HG03460 (cell line): ENCODE data around the gene TSFM.

ENCODE experiments used
- ATAC-seq: cut with Tn5 transposase; IDR thresholded peaks from one replicate; pipeline ENCODE4 v1.9.1; 2021; ENCODE audit not compliant: unreplicated experiment

The TSFM gene

DNA sequence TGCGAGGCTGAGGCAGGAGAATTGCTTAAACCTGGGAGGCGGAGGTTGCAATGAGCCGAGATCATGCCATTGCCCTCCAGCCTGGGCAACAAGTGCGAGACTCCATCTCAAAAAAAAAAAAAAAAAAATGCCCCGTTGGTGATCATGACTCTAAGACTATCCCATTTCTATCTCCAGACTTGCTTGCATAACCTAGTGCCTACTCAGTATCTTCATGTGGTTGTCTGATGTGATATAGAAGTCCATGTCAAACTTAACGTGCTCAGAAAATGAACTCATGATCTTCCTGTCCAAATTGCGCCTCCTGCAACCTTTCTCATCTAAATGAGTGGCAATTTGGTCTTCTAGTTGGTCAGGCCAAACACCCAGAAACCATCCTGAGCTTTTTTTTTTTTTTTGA lies 4.7 kb upstream of the TSFM start:
- ATAC-seq = no peak

DNA sequence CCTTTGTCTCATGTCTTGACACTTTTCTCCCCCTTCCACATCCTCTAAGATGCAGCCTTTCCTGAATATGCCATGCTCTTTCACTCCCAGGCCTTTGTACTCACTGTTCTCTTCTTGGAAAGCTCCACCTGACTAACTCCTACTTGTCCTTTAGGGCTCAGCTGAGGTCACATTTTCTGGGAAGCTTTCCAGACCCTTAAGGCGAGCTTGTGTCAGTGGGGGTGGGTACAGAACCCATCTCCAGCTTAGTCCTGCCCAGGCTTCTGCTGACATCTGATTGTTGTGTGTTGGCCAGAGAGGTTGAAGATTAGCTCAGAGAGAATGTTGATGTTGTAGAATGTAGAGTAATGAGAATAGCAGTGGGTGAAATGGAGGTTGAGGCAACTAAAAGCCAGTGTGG lies 2.9 kb upstream of the TSFM start:
- ATAC-seq = no peak

DNA sequence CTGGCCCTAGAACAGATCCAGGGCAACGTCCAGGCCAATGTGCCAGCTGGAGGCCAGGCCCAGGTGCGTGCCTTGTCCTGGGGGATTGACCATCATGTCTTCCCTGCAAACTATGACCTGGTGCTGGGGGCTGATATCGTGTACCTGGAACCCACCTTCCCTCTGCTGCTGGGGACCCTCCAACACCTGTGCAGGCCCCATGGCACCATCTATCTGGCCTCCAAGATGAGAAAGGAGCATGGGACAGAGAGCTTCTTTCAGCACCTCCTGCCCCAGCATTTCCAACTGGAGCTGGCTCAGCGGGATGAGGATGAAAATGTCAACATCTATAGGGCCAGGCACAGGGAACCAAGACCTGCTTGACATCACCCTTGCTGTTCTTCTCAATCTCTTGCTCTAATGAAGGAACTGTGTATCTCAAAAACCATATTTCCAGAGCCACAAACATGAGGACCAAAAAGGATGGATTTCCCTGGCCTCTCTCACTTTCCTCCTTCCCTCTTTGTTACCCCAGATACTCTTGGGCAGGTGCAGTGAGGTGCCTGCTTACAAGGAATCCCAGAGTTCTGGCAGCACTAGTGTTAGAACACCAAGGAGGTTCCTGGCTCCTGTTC lies 2.2 kb upstream of the TSFM start:
- no peak for ATAC-seq

DNA sequence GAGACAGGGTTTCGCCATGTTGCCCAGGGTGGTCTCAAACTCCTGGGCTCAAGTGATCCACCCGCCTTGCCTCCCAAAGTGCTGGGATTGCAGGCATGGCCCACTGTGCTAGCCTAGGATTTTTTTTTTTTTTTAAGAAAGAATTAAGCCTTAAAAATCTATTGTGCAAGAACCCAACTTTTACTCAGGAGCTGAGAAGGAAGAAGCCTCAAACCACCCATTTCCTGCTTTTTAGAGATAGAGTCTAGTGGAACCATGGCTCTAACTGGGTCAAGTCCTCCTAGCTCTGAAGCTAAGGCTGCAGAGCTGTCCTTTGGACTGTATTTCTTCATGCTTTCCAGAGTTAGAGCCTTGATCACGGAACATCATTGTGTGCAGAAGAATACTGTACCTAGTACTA lies 1.3 kb upstream of the TSFM start:
- ATAC-seq = no peak

DNA sequence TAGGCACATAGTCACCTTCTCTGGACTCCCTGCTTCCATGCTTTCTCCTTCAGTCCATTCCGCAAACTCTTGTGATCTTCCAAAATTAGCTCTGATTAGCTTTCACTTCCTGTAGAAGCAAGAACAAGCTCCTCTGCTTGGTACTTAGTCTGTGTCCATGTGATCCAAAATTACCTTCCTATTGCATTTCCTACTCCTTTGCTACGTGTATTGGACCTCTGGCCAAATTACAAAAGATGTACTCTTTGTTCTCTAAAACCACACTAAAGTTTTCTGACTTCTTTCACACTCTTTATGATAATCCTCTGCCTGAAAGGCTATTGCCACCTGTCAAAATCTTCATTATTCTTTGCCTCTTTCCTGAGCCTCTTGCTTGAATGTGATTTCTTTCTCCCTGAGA lies 786 bp upstream of the TSFM start:
- ATAC-seq = no peak

DNA sequence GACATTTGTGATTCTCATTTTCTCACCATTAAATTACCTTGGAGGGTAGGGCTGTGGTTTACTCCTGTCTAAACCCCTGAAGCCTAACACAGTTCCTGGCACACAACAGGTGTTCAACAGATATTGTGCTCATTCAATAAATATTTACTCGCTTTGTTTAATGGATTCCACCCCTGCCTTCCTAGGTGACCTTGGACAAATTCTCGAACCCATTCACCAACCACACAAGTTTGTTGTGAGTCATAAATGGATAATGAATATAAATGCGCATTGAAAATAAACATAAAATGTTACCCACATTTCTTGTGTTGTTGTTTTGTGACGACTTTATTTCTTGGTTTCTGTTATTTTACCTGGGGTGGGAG lies 362 bp upstream of the TSFM start:
- no peak for ATAC-seq

DNA sequence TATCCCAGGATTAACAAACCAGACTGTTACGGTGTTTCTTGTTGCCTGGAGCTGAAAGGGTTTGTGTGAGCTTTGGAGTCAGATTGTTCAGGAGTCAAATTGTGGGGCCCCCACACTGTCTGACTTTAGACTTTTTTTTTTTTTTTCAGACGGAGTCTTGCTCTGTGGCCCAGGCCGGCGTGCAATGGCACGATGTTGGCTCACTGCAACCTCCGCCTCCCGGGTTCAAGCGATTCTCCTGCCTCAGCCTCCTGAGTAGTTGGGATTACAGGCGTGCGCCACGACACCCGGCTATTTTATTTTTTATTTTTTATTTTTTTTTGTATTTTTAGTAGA lies 847 bp downstream of the TSFM start:
- no peak for ATAC-seq

DNA sequence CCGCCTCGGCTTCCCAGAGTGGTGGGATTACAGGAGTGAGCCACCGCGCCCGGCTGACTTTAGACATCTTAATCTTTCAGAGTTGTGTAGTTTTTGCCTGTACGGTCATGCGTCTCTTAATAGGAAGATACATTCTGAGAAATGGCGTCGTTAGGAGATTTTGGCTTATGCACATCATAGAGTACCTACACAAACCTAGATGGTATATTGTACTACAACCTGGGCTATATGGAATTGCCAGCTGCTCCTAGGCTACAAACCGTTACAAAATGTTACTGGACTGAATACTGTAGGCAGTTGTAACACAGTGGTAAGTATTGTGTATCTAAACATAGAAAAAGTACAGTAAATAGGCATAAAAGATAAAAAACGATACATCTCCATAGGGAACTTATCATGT lies 1.3 kb downstream of the TSFM start:
- no peak for ATAC-seq

DNA sequence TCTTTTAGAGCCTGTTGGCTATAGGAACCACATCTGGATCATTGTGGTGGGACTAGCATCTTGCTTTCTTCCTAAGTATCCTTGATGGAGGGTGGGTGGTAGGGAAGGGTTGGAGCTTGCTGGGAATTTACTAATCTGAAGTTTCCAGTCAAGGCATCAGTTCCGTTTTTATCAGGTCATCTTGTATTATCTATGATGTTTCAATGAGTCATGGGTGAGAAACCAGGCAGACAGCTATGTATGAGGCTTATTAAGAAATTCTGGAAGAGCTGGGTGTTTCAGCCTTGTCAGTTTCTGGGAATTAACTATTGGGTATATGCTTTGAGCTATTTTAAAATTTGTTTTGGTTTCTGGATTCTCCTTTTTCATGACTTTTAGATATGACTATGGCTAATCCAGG lies 11.3 kb downstream of the TSFM start:
- ATAC-seq = no peak

DNA sequence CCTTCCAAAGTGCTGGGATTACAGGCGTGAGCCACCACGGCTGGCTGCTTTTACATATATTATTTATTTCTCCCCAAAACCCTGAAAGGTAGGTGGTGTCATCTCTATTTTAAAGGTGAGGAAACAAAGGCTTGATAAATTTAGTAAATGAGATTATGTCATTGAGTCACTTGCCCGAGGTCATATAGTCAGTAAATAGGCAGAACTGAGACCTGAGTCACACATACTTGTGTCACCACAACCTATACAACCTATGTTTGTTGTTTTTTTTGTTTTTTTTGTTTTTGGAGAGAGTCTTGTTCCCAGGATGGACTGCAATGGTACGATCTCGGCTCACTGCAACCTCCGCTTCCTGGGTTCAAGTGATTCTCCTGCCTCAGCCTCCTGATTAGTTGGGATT lies 12.8 kb downstream of the TSFM start:
- no peak for ATAC-seq

DNA sequence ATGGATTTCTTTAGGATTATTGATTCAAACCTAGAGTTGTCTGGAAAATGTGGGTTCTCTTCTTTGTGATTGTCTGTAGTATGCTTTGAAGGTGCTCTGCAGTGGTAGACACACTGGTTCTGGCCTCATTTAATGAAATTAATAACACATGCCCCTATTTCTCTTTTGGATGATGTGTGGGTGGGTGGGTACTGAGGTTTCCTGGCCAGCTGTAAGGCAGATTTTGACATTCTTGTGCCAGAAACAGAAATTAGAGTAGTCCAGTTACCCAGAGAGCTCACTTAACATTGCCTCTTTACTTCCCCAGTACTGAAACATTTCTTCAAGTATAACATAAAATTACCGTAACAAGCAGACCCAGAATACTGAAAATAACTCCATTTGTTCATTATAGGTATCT lies 14.4 kb downstream of the TSFM start:
- ATAC-seq = no peak

DNA sequence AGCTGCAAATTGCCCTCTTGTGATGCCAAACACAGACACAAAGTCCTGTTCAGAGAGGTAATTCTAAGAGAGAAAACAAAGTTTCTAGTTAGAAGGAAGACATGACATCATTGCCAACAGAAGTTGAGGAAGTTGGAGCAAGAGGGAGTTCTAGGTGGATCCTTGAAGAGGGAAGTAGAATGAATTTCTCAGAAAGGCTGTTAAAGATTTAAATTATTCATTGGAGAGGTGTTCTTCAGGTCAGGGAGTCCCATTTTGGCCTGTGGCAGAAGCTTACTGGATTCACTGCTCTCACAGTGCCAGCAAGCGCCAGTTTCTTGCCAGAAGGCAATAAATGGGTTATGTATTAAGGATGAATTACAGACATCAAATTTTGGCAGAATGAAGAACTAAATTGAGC lies 15.3 kb downstream of the TSFM start:
- no peak for ATAC-seq

DNA sequence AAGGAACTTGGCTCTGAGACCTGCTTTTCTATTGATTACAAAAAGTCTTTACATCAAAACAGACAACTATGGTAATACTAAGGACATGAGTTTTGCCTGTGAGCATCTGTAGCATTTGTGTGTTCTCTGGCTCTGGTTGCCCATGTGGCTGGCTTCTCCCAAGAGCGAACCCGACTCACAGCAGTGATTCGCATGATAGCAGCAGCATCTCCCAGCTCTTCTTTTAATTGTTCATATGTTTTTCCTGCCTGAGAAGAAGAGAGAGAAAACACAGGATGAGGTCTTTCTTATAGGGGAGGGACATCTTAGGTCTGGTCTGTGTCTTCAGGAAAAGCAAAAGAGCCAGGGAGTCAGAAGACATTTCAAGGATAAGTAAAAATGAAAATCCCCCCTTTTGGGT lies 18.4 kb downstream of the TSFM start:
- ATAC-seq = no peak

DNA sequence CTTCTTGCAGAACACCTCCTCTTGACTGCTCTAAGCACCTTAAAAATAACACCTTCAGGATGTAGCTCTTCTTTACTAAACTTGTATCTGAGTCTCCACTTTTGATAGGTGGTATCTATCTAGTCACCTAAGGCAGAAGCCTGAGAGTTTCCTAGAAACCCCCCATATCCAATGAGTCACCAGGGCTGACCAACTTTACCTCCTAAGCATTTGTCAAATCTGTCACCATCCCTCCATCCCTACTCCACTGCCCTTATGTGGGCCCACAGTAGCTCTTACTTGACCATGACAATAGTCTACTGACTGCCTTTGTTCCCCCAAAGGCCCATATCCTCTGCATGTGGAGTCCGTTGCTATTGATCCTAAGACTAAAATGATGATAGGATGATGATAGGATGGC lies 20.0 kb downstream of the TSFM start:
- ATAC-seq = no peak

DNA sequence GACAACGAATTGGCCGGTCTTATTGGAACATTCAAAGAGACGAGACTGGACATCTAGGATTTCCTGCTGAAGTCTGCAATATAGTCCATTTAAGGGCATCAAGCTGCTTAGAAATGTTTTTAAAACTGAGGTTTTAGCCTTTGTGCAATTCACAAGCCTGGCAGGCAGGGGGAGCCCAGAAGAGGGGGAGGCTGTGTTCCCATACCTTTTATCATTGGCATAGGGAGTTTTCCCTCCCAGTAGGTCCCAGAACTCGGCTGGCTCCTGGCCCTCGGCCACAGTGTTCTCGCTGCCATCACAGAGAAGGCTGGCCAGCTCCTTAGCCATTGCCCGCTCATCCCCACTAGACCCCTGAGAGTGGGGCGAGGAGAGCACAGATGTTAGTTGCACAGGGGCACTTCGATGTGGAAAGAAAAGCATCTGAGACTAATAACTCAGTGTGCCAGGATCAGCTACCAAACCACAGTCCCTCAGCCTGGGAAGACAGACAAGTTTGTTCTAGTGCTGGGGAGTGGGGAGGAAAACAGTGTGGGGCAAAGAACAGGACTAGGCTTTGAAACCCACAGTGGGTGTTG lies 20.8 kb downstream of the TSFM start:
- ATAC-seq = no peak

DNA sequence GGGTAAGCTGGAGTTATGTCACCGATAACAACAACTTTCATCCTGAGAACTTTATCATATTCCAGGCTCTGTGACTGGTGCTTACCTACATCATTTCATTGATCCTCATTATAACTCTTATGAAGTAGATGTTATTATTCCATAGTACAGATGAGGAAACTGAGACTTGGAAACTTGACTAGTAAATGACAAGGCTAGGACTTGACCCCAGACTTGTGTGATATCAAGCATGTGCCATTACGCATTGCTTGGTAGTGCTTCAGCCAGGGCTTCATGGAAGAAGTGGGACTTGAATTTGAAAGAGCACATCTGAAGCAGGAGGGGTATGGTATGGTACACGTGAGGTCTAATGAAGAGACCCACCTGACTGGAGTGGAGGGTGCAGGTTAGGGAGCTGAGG lies 24.1 kb downstream of the TSFM start:
- ATAC-seq = no peak

DNA sequence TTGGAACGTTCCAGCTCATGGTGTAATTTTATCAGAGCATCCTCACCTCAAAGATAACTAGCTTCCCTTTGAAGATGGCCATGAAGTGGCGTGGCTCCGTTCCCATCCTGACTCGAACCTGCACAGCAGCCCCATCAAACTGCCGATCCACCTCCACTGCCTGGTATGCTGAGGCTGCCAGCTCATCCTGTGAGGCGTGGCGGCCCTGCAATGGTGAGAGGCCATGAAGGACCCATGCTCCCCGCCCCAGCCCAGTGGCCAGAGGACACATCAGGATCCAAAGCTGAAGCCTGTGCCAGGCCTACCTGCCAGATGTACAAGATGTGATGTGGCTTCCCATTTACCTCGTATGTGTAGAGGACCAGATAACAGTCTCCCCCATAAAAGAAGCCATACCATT lies 24.7 kb downstream of the TSFM start:
- no peak for ATAC-seq

DNA sequence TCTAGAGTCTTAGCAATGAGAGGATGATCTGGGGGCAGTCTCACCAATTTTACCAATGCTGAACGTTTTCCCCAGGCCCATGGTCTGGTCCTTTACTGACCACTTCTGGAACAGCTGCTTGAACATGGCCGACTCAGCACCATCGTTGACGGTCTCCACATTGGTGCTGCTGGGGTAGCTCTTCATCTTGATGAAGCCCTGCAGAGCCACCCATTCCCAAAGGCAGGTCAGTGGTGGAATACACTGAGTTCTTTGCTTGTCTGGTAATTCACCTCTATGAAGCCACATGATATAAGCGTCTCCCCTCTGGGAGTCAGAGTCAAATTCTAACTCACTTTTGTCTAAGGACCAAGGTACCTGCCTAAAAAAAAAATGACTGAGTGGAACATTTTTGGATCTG lies 25.8 kb downstream of the TSFM start:
- no peak for ATAC-seq

DNA sequence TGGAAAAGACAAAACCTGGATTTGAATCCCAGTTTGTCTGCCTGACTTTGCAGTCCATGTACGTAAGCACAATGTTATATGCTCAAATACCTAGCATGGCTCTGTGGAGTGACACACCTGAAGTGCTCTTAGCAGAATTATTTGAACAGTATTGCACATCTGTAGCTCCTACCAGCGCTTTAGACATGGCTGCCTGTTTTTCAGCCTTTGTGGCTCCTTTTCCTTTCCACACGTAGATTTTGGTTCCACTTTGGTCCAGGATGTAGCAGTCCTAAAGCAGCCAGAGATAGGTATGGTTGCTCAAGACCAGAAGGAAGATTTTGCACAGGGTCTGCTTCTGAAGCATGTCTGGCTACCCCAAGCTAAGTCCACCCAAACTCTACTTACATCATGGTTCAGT lies 26.8 kb downstream of the TSFM start:
- no peak for ATAC-seq

DNA sequence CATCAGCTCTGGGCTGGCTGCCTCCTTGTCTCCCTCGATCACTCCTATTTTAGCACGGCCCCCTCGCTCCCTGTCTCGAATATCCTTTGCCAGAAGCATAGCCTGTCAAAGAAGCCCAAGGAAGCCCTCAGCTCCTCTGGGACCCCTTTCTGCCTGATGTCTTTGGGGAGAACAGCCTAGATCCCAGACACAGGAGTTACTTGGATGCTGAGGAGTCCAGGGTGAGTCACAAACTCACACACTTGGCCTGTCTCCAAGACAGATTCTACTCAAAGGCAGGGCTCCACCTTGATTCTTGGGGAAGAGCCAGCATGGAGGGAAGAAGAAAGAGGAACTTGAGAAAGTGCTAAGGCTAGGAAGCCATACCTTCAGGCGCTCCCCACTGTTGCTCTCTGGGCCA lies 27.9 kb downstream of the TSFM start:
- no peak for ATAC-seq

DNA sequence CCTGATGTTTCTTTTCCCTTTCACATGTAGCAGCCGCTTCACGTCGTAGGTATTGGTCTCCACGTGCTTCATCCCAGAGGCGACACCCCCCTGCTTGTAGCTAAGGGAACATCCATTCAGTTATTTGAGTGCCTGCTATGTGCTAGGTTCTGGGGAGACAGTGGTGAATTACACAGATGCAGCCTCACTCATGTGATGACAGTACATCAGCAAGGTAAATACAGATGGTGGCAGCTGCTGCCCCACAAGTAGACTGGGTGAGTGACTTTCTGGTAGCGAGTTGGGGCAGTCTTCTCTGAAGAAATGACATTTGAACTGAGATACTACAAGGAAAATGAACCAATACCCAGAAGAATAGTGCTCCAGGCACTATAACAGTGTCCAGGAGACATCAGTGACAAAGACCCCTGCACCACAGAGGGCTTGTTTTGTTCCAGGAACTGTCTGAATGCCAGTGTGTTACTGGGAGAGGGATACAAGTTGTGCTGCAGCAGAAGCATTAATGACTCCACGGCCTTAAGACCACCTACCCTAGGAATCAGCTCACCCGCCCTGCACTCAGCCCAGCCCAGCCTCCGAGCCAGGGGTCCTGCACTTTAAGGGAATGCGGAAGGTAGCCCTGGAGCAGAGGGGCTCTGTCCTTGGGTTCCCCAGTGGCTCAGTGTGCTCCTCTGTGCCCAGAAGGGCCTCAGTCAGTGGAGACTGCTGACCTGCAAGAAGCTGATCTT lies 28.6 kb downstream of the TSFM start:
- no peak for ATAC-seq

DNA sequence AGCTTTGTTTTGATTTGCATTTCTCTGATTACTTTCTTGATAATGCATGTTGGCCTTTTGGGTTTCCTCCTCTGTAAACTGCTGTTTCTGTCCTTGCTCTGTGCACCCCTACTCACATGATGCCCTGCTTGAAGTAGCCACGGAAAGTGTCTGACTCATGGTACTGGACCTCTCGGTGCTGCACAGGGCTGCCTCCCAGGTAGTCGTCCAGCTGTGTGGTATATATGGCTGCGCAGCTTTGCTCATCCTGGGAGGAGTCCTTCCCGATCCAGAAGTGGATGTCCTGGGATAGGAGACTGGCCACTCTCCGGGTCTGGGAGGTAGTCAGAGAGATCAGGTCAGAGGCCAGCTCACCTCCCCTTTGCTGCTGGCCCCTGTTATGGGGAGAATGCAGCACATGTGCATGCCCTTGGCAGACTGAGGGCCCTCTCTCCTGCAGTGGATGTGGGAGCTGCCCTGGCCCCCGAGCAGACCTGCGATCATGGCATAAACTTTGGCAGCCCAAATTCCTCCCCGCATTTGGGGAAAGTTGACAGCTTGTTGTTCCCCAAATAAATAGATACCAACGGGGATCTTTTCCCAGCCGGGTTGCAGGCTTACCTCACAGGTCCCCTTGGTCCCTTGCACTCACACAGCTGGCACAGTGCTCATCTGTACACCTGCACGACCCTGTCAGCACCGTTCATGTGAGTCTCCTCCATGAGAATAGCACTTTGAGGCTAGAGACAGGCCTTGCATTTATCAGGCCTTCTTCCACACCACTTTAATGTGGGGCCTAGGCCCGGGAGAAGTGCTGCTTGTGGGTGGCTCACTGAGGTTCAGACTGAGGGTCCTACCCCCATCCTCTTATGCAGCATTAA lies 30.8 kb downstream of the TSFM start:
- no peak for ATAC-seq
